ENCODE measurements around the gene PIK3C2G. TPM values are rescaled to one million over a fixed set of nuclear protein-coding genes. Genes with fewer than 3 reads are reported as not detected.

The PIK3C2G gene
- total RNA-seq, 2 donors from 2014 or later = 0.57 to 0.69 TPM

- DNase-seq = no peak
- Histone ChIP-seq H3K27me3 (no peaks in the 10 kb centered on the region), H3K27ac (no peak overlapping the region), H3K36me3 (no peaks in the 10 kb centered on the region), H3K4me3 (no peak overlapping the region), H3K9ac (ENCODE audit: low read depth in 2 of 2, low read length in 2 of 2) (no peak overlapping the region), H3K9me3 (no peaks in the 10 kb centered on the region), H3K4me1 (no peaks in the 10 kb centered on the region)
- intact Hi-C loops (cut with DNase I) = no loop called here
- no peak for TF ChIP-seq CTCF (IDR thresholded peaks at IDR 0.05)
These were observed 289.8 kb downstream of the PIK3C2G start for GRCh38 chr12:18551106-18551505.

- Histone ChIP-seq H3K27ac (no peak overlapping the region), H3K9ac (ENCODE audit: low read depth in 2 of 2, low read length in 2 of 2) (no peak overlapping the region), H3K36me3 (no peaks in the 10 kb centered on the region), H3K9me3 (no peaks in the 10 kb centered on the region), H3K4me3 (no peak overlapping the region), H3K27me3 (no peaks in the 10 kb centered on the region), H3K4me1 (no peaks in the 10 kb centered on the region)
- DNase-seq = no peak
- intact Hi-C loops (cut with DNase I) = no loop called here
- no peak for TF ChIP-seq CTCF (IDR thresholded peaks at IDR 0.05)
These were observed 290.4 kb downstream of the PIK3C2G start for GRCh38 chr12:18551701-18552100.

- intact Hi-C loops (cut with DNase I) = no loop called here
- Histone ChIP-seq H3K9ac (ENCODE audit: low read depth in 2 of 2, low read length in 2 of 2) (no peak overlapping the region), H3K4me1 (no peaks in the 10 kb centered on the region), H3K27me3 (no peaks in the 10 kb centered on the region), H3K36me3 (no peaks in the 10 kb centered on the region), H3K9me3 (no peaks in the 10 kb centered on the region), H3K4me3 (no peak overlapping the region), H3K27ac (no peak overlapping the region)
- no peak for TF ChIP-seq CTCF (IDR thresholded peaks at IDR 0.05)
- DNase-seq = no peak
These were observed 291.5 kb downstream of the PIK3C2G start for GRCh38 chr12:18552829-18553228.

- no peaks in the 10 kb centered on the region for H3K9me3 ChIP-seq
- H3K27me3 ChIP-seq = no peaks in the 10 kb centered on the region
- H3K36me3 ChIP-seq = no peaks in the 10 kb centered on the region
- DNase-seq = no peak
- no peaks in the 10 kb centered on the region for H3K4me1 ChIP-seq
- no peak overlapping the region for H3K9ac ChIP-seq (ENCODE audit: low read depth in 2 of 2, low read length in 2 of 2)
- no peak overlapping the region for H3K4me3 ChIP-seq
- intact Hi-C loops (cut with DNase I) = no loop called here
- no peak overlapping the region for H3K27ac ChIP-seq
- no peak for TF ChIP-seq CTCF (IDR thresholded peaks at IDR 0.05)
These were observed 294.8 kb downstream of the PIK3C2G start for GRCh38 chr12:18556161-18556560.

GRCh38 chr12:18559242-18559641 lies 297.9 kb downstream of the PIK3C2G start:
- Histone ChIP-seq H3K27me3 (no peaks in the 10 kb centered on the region), H3K9me3 (no peaks in the 10 kb centered on the region), H3K4me3 (no peak overlapping the region), H3K9ac (ENCODE audit: low read depth in 2 of 2, low read length in 2 of 2) (no peak overlapping the region), H3K4me1 (no peaks in the 10 kb centered on the region), H3K27ac (no peak overlapping the region), H3K36me3 (no peaks in the 10 kb centered on the region)
- intact Hi-C loops (cut with DNase I) = no loop called here
- DNase-seq = no peak
- TF ChIP-seq CTCF (IDR thresholded peaks at IDR 0.05) = no peak

GRCh38 chr12:18562531-18562930 lies 301.2 kb downstream of the PIK3C2G start:
- no peaks in the 10 kb centered on the region for H3K4me1 ChIP-seq
- intact Hi-C loops (cut with DNase I) = no loop called here
- no peak overlapping the region for H3K4me3 ChIP-seq
- no peak for DNase-seq
- no peak overlapping the region for H3K27ac ChIP-seq
- no peaks in the 10 kb centered on the region for H3K27me3 ChIP-seq
- no peaks in the 10 kb centered on the region for H3K9me3 ChIP-seq
- no peak overlapping the region for H3K9ac ChIP-seq (ENCODE audit: low read depth in 2 of 2, low read length in 2 of 2)
- H3K36me3 ChIP-seq = no peaks in the 10 kb centered on the region
- TF ChIP-seq CTCF (IDR thresholded peaks at IDR 0.05) = no peak
